GM18499 (cell line): ENCODE data around the gene FHAD1.

ENCODE experiments used
- ATAC-seq: cut with Tn5 transposase; IDR thresholded peaks from one replicate; pipeline ENCODE4 v1.9.1; 2021; ENCODE audit warnings: moderate number of reproducible peaks; ENCODE audit not compliant: insufficient read depth, unreplicated experiment

FHAD1 gene

DNA sequence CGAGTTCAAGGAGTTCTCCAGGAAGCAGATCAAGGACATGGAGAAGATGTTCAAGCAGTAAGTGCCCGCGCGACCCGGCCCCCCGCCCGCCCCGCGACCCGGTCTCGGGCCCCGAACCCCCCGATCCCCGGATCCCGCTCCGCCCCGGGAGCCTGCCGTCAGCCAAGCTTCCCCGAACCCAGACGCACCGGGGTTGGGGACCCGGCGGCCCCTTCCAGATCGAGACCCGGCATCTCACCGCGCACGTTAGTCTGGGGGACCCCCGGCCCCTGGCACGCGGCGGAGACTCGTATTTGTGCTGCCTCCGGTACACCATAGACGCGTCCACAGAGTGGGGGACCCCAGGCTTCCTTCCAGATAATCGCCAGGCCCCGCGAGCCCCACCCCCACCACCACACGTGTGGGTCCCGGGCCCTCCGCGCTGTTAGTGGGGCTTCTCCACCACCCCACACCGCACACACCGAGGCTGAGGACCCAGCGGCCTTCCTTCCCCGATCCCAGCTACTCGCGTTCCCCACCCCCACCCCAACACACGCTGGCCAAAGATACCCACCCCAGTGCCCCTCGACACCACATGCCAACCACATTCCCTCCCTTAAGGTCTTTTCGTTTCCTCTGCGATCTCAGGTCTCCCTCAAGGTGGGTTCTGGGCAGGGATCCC lies 163.3 kb downstream of the FHAD1 start:
- ATAC-seq = no peak

DNA sequence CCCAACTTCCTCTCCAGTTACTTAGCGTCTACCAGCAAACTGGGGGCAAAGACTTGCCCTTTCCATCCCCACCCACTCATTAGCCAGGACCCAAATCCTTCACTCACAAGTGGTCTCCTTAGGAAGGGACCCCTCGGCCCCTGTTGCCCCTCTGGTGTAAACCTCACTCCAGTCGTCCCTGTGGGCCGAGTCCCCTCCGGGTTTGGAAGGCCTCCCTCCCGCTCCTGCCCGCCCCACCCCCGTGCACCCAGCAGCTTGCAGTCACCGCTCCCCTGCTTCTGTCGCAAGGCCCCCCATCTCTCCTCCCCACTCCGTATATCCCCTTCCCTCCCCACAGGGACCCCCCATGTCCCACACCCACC lies 163.8 kb downstream of the FHAD1 start:
- no peak for ATAC-seq

DNA sequence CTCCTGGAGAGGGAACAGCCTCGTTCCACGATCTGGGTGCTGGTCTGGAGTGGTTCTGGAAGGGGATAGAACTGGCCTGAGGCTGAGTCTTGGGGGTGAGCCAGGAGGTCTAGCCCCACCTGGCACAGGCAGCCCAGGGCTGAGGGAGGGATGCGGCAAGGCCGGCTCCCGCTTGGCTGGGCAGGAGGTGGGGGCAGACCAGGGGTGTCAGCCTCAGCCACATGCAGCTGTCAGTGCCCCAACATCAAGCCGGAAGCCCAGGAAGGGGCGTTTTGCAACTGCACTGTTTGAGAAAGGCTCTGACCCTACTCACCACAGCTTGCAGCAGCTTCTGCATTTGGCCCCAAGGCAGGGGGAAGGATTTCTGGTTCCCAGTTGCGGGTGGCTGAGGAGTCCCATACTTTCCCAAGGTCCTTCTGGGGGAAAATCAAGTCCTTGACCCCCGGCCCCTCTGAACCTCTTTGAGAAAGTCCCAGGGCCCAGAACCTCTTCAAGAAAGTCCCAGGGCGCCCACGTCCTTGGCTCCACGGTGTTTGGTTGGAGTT lies 164.6 kb downstream of the FHAD1 start:
- ATAC-seq = no peak

DNA sequence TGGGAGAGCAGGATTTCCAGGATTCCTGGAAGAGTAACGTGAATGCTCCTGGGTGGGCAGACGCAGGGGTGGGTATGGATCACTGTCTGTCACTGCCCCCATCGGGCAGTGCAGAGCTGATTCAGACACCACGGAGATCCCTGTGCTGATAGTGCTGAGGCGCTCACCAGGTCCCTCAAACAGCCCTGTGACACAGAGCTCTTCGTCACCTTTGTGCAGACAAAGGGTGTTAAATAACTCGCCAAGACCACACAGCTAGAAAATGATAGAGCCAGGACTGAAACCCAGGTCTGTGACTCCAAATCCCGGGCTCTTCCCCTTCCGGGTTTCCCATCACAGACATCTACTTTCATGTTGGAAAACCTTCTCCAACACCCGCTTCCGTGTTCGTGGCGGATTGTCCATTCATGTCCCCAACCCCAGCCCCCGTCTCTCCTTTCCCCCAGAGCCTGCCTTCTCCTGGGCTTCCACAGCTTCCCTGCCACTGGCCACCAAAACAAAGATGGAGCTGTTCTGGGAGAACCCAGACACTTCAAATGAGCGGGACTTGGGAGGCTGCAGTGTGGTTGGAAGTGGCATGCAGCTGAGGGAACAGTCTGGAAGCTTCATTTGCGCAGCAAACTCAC lies 165.3 kb downstream of the FHAD1 start:
- no peak for ATAC-seq

DNA sequence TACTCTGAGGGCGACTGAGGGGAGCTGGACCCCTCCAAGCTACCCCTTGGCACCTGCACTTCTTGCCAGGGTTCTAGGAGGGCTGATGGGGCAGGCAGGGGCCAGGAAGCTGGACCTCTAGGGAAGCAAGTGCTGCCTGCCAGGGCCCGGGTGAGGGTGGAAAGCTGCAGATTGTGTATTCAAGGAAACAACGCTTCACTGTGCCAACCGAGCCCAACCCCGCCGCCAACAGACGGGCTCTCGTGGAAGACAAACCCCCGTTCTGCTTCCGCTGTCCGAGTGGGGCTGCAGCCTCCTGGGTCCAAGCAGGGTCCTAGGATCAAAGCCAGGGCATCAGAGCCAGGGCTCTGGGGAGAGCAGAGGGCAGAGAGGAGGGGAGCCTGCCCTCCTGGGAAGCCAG lies 165.8 kb downstream of the FHAD1 start:
- no peak for ATAC-seq

DNA sequence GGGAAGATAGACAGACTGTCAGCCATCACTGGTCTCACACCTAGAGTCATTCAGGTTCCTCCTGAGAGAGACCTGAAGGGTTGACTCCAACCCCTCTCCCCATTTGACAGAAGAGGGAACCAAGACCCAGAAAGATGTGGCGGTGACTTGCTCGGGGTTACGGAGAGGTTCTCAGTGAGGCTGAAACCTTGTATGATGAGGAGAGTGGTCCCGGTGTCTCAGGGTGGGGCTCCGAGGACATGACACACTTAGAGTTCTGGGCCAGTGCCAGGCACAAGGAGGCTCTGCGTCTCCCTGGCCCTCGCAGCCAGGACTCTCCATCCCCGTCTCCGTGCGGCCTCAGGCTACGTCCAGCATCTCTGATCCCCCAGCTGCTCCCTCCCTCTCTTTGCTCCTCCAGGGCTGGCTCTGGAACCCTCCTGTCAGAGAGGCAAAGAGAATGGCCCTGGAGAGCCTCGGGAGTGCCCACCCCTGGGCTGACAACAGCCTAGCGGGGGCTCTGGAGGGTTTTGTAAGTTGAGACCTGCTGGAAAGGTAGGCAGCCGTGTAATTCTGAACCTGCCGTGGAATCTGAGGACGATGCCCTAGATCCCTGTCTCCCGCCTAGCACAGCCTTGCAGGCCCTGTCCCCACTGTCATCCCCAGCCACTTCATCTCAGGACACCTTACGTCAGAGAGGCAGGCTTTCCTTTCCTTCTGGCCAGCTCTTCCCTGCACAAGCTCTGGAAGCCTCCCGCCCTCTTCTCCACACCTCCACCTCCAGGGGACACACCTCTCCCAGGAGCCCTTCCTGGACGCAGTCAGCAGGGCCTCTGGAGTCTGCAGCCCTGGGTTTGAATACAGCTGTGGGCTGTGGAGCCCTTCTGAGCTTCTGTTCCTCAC lies 166.8 kb downstream of the FHAD1 start:
- no peak for ATAC-seq

DNA sequence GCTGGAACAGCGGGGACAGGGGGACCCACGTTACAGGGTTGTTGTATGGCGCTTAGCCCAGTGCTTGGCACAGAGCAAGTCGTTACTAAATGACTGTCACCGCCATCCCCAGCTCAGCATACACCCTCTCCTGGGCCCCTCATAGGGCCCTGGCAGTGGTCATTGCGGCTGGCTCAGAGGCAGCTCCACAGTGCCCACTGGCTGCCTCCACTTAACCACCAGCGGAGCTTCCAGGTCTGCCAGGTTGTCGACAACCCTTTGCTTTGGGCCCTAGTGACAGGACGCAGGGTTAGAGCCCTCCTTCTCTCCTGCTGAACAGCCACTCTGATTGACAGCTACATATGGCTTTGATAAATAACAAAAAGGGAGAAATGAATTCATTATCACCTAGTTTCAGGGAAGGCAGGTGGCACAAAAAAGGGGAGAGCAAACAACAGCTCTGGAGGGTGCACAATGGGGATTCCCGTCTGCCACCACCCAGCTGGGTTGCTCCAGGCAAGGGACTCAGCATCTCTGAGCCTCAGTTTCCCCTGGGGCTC lies 167.5 kb downstream of the FHAD1 start:
- ATAC-seq = no peak

DNA sequence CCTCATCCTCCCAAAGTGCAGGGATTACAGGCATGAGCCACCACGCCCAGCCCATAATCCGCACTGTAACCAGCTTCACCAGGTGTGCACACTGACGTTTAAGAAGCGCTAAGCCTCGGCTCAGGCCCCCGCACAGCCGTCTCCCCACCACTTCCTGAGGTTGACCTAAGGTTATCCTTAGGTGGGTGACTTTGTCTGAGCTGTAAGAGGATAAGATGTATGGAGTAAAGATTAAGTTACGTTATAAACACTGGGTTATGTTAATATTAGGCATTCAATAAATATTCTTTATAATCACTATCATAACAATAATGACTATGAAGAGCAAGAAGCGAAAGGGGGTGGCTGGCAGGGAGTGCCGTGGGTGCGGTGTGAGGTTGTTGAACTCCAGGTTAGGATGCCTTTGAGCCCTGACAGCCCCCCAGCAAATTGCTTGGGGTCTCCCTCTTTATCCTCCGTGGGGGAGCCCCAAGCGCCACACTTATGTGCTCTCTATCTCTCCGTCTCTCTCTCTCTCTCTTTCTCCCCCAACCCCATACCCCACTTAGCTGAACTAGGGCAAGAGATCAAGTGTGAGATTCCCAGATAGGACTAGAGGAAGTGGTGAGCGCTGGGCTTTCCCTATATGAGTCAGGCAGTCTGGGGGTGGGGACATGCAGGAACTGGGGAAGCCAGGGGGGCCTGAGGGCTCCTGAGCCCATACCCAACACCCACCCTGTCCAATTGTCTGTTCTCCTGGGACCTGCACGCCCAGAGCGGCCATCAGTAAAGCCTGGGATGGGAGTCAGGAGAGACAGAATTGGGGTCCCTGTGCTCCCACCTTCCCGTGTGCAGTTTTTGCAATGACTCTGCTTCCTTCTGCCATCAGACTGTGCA lies 170.3 kb downstream of the FHAD1 start:
- ATAC-seq = no peak

DNA sequence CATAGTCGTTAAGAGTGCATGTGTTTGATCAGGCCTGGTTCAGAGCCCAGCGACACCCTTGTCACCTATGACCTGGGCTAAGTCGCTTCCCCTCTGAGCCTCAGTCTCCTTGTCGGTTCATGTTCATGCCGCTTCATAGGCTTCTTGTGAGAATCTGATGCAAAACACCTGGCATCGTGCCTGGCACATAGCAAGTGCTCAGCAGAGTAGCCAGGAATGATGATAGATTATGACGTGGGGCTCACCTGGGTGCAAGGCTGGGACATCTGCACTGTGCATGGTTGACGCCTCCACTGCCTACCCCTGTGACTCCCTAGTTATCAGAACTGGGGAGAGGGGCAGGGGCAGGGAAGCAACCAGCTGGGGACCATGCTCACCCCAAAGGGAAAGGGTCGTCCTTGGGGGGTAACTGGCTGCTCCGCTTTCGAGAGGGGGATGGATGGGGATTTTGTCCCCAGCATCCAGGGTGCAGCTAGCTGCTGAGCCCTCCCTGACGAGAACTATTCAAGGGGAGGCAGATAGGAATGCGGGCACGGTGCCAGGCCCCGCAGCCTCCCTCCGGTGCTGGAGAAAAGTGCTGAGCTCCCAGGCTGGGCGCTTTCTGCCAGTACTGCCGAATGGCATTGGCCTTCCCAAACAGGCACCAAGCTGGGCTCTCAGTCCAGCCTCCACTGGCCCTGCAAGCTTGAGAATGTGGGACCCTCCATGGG lies 171.9 kb downstream of the FHAD1 start:
- ATAC-seq = no peak

DNA sequence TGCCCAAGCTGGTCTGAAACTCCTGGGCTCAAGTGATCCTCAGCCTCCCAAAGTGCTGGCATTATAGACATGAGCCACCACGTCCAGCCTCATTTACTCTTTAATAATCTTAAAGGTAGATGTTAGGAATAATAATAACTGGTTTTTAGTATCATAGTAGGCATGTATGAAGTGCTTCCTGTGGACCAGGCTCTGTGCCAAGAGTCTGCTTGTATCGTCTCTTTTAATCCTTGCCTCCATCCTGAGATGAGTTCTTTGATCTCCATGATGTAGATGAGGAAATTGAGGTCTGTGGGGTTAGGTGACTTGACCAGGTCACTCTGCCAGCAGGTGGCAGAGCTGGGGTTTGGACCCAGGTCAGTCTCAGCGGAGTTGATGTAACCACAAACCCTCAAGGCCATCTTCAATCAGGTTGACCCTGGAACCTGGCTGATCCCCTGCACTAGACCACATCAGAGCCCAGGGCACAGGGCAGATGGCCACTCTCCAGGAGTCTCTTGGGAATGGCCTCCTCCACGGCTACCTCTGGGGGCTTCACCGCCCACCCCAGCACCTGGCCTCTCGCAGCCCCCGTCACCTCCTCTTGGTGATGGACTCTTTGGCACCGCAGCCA lies 173.9 kb downstream of the FHAD1 start:
- ATAC-seq = no peak

DNA sequence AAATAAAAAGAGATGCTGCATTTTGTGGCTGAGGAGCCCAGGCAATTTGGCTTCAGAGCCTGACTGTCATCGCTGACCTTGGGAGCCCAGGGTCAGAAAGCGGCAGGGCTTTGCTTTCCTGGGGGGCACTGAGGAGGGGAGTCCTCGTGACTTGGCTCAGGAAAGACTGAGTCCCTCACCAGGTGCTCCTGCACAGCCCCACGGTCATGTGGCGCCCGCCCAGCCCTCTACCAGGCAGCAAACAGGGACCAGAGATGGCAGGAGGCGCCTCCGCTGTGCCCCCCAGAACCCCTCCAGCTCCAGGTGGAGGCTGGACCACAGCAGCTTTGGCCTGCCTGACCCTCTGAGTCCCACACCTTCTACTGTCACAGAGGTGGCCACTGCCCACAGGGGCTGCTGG lies 175.8 kb downstream of the FHAD1 start:
- no peak for ATAC-seq

DNA sequence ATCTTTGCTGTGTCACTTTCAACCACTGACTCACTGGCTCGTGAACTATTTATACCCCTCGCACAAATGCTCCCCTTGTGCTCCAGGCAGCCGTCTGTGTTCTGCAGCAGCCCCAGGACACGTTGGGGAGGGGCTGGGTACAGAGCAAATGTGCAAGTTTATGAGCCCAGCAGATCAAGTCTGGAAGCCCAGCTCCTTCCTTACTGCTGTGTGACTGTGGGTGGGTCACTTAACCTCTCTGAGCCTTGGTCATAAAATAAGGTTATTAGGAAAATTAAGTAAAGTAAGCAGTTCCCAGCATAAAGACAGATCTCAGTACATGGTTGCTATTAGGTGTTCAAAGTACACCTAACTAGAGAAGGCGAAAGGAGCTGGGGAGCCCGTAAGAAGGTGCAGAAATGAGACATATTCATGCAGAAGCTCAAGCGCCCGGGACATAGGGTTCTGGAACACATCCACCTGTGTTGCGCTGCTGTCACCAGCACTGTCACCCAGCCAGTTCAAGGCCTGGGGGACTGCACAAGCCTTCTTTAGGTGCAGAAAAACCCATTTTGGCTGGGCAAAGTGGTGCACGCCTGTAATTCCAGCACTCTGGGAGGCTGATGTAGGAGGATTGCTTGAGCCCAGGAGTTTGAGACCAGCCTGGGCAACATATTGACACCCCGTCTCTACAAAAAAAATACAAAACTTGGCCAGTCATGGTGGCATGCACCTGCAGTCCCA lies 176.5 kb downstream of the FHAD1 start:
- ATAC-seq = no peak

DNA sequence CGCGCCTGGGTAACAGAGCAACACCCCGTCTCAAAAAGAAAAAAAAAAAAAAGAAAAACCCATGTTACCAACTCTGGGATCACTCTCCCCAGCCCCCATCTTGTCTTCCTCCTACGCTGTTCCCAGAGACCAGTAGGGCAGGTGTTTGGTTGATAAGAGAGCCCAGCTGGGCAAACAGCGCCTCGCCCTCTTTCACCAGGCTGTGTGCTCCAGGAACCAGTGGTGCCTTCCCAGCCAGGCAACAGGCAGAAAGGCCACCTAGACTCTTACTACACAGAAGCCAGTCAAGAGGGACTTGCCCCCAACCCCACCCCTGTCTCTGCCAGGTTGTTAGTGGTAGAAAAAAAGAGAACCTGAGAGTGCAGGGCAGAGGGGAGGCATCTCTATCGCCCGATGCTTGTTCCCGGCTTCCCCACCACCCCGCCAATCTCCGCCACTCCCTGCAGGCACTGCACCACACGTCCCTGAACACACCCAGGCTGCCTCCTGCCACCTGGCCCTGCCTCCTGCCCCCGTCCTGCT lies 177.2 kb downstream of the FHAD1 start:
- no peak for ATAC-seq

DNA sequence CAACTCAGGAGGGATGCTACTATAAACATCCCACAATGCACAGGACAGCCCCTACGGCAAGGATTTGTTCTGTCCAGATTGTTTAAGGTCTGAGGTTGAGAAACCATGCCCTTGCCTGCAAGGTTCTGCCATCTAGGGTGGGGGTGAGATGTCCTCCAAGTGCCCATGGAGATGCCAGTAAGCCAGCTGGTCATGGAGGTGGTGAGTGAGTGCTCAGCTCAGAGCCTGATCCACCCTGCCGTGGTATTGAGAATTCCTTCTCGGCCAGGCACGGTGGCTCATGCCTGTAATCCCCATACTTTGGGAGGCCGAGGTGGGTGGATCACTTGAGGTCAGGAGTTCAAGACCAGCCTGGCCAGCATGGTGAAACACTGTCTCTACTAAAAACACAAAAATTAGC lies 178.0 kb downstream of the FHAD1 start:
- no peak for ATAC-seq

DNA sequence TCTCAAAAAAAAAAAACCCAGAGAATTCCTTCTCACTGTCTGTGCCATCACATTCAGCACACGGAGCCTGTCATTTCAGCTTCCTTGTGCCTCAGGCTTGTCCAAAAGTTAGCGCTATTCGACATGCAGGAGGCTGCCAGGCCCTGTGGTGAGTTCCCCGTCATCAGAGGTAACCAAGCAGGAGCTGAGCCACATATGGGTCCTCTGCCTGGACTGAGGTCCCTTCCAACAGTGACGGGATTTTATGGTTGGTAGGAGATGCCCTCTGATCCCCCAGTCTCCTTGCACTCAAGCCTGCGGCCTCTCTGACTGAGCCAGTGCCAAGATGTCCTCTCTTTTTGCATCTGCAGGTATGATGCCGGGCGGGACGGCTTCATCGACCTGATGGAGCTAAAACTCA lies 178.5 kb downstream of the FHAD1 start:
- ATAC-seq = no peak

DNA sequence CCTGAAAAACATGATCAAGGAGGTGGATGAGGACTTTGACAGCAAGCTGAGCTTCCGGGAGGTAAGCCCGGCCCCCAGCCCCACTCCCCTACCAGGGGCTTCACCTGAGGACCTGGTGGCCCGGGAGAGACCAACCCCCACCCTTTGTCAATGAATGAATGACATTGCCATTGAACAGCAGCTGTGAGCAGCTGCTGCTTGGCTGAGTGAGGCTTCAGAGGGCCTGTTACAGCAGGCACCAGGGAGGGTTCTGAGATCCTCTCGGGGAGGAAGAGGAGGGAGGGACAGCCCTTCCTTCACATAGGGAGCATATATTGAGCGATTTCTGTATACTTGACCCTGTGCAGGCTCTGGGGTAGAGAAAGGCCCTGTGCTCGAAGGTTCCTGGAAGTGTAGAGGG lies 178.9 kb downstream of the FHAD1 start:
- ATAC-seq = no peak

DNA sequence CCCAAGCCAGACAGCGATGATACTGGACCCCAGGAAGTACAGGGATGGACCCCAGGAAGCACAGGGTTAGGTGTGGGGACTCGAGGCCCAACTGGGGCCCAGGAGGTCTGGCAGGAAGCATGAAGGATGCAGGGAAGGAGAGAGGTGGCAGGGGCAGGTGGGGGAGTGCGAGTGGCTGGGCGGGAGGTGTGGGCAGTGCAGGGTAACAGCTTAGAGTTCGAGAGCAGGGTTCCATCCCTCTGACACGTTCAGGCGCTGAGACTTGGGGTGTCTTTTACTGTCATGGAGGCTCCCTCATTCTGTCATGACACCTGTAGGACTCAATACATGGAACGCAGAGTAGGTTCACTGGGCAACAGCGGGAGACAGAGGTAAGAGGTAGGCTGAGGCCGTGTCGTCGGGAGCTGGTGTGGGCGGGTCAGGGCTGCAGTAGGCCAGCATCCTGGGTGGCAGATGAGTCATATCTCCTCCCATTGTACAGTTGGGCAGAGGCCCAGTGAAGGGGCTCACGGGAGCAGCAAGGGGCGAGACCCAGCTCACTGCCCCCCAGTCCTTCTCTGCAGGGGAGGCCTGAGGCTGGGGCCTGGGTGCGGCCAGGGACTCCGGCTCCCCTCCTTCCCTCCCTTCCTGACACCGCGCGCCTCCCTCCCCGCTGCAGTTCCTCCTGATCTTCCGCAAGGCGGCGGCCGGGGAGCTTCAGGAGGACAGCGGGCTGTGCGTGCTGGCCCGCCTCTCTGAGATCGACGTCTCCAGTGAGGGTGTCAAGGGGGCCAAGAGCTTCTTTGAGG lies 179.7 kb downstream of the FHAD1 start:
- ATAC-seq = no peak
